Measurements from ENCODE around the gene CACNA1F.

CACNA1F gene

DNA sequence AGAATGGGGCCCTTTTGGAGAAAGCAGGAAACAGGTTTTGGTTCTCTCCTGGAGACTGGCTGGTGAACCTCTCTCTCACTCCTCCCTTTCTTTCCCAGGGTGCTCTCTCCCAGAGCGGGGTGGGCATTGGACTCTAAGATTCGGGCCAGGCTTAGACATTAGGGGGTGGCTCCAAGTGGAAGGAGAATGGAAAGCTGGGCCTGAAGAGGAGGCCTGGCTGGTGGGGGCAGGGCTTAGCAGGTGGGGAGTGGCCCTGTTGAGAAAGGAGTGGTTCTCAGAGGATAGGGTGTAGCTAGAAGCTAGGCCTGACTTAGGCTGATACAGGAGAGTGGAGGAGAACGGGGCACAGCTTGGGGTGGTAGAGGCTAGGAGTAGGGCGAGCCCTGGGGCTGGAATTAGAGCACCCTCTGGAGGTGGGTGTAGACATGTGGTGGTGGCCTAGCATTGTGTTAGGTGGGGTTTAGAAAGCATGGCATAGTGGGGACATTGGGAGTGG lies 55.8 kb downstream of the CACNA1F start:
- no peak for TF ChIP-seq EZH2phosphoT487 (IDR thresholded peaks at IDR 0.05; ENCODE audit: borderline replicate concordance)
- peak; percentile 40 for TF ChIP-seq CTCF (conservative IDR thresholded peaks at IDR 0.05; ENCODE audit: low read length)
- Histone ChIP-seq H2AFZ (ENCODE audit: low read length) (no peak overlapping the region), H4K20me1 (ENCODE audit: insufficient read depth, low read length, poor library complexity, severe bottlenecking) (peaks cover 15% of the 10 kb centered on the region), H3K4me1 (ENCODE audit: insufficient read depth, low read length, poor library complexity, severe bottlenecking) (peaks cover 19% of the 10 kb centered on the region), H3K27me3 (ENCODE audit: insufficient read depth, low read length, poor library complexity, severe bottlenecking) (no peaks in the 10 kb centered on the region), H3K4me3 (ENCODE audit: low read length, poor library complexity, severe bottlenecking) (no peak overlapping the region), H3K9me3 (ENCODE audit: insufficient read depth, low read depth, low read length) (no peaks in the 10 kb centered on the region), H3F3A (ENCODE audit: low read depth) (no peaks in the 10 kb centered on the region), H3K4me2 (ENCODE audit: low read depth, low read length, poor library complexity, severe bottlenecking) (no peak overlapping the region), H3K9ac (ENCODE audit: low read depth, low read length, poor library complexity, severe bottlenecking) (no peak overlapping the region), H3K36me3 (ENCODE audit: insufficient read depth, low read length) (no peaks in the 10 kb centered on the region), H3K9me2 (replicated peaks; ENCODE audit: low read depth, low read length) (no peaks in the 10 kb centered on the region), H3K79me2 (ENCODE audit: insufficient read depth, low read length) (peaks cover 24% of the 10 kb centered on the region)

GRCh38 chrX:49176421-49177326 lies 56.5 kb downstream of the CACNA1F start:
- Histone ChIP-seq H3K79me2 (ENCODE audit: insufficient read depth, low read length) (peaks cover 24% of the 10 kb centered on the region), H3K9me3 (ENCODE audit: insufficient read depth, low read depth, low read length) (no peaks in the 10 kb centered on the region), H3F3A (ENCODE audit: low read depth) (no peaks in the 10 kb centered on the region), H3K27me3 (ENCODE audit: insufficient read depth, low read length, poor library complexity, severe bottlenecking) (no peaks in the 10 kb centered on the region), H3K4me3 (ENCODE audit: low read length, poor library complexity, severe bottlenecking) (no peak overlapping the region), H3K4me2 (ENCODE audit: low read depth, low read length, poor library complexity, severe bottlenecking) (no peak overlapping the region), H3K36me3 (ENCODE audit: insufficient read depth, low read length) (no peaks in the 10 kb centered on the region), H3K4me1 (ENCODE audit: insufficient read depth, low read length, poor library complexity, severe bottlenecking) (peaks cover 19% of the 10 kb centered on the region), H2AFZ (ENCODE audit: low read length) (no peak overlapping the region), H3K9ac (ENCODE audit: low read depth, low read length, poor library complexity, severe bottlenecking) (no peak overlapping the region), H4K20me1 (ENCODE audit: insufficient read depth, low read length, poor library complexity, severe bottlenecking) (peaks cover 15% of the 10 kb centered on the region), H3K9me2 (replicated peaks; ENCODE audit: low read depth, low read length) (no peaks in the 10 kb centered on the region)
- TF ChIP-seq EZH2phosphoT487 (IDR thresholded peaks at IDR 0.05; ENCODE audit: borderline replicate concordance), result no peak
- no peak for TF ChIP-seq CTCF (conservative IDR thresholded peaks at IDR 0.05; ENCODE audit: low read length)

GRCh38 chrX:49175435-49176274 lies 57.5 kb downstream of the CACNA1F start:
- no peaks in the 10 kb centered on the region for H3K9me2 ChIP-seq (replicated peaks; ENCODE audit: low read depth, low read length)
- H2AFZ ChIP-seq (ENCODE audit: low read length), result no peak overlapping the region
- no peaks in the 10 kb centered on the region for H3F3A ChIP-seq (ENCODE audit: low read depth)
- H3K4me1 ChIP-seq (ENCODE audit: insufficient read depth, low read length, poor library complexity, severe bottlenecking), result peaks cover 19% of the 10 kb centered on the region
- TF ChIP-seq EZH2phosphoT487 (IDR thresholded peaks at IDR 0.05; ENCODE audit: borderline replicate concordance) (no peak), CTCF (conservative IDR thresholded peaks at IDR 0.05; ENCODE audit: low read length) (peak; percentile 27; the same call in 1 of the 2 replicates)
- no peaks in the 10 kb centered on the region for H3K27me3 ChIP-seq (ENCODE audit: insufficient read depth, low read length, poor library complexity, severe bottlenecking)
- peaks cover 15% of the 10 kb centered on the region for H4K20me1 ChIP-seq (ENCODE audit: insufficient read depth, low read length, poor library complexity, severe bottlenecking)
- no peak overlapping the region for H3K9ac ChIP-seq (ENCODE audit: low read depth, low read length, poor library complexity, severe bottlenecking)
- no peak overlapping the region for H3K4me3 ChIP-seq (ENCODE audit: low read length, poor library complexity, severe bottlenecking)
- H3K79me2 ChIP-seq (ENCODE audit: insufficient read depth, low read length), result peaks cover 24% of the 10 kb centered on the region
- no peaks in the 10 kb centered on the region for H3K36me3 ChIP-seq (ENCODE audit: insufficient read depth, low read length)
- H3K4me2 ChIP-seq (ENCODE audit: low read depth, low read length, poor library complexity, severe bottlenecking), result peak overlapping the region; percentile 94
- no peaks in the 10 kb centered on the region for H3K9me3 ChIP-seq (ENCODE audit: insufficient read depth, low read depth, low read length)
